HL-60/S4 (cell line): ENCODE results near the gene STK26.
"Not testable (repeated sequence)": the region's sequence is repeated elsewhere in the genome, so short reads cannot be mapped to it uniquely, and the experiment has no call there.

Source experiments
- in situ Hi-C: fragments of 300-500 bp; cut with MboI; formaldehyde crosslinking; loops from 2 replicates; pipeline ENCODE4 v1.14.3; 2022; ENCODE audit warnings: low sequenced_read_pairs

STK26 gene

GRCh38 chrX:132034648-132035047 lies 11.5 kb downstream of the STK26 start:
- in situ Hi-C loops, result no loop called here

- in situ Hi-C loops, result no loop called here
These were observed 14.4 kb downstream of the STK26 start for GRCh38 chrX:132037479-132037993.

GRCh38 chrX:132040066-132040465 lies 17.0 kb downstream of the STK26 start:
- in situ Hi-C loops, result no loop called here

GRCh38 chrX:132041015-132041414 lies 17.9 kb downstream of the STK26 start:
- in situ Hi-C loops, result no loop called here

- in situ Hi-C loops, result no loop called here
These were observed 20.9 kb downstream of the STK26 start for GRCh38 chrX:132043977-132044376.

GRCh38 chrX:132044953-132045352 lies 21.9 kb downstream of the STK26 start:
- in situ Hi-C loops, result no loop called here

- in situ Hi-C loops, result no loop called here
These were observed 22.4 kb downstream of the STK26 start for GRCh38 chrX:132045456-132045855.

GRCh38 chrX:132046533-132046932 lies 23.4 kb downstream of the STK26 start:
- in situ Hi-C loops, result no loop called here

GRCh38 chrX:132051778-132052177 lies 28.7 kb downstream of the STK26 start:
- in situ Hi-C loops, result not testable (repeated sequence)

- in situ Hi-C loops, result no loop called here
These were observed 34.9 kb downstream of the STK26 start for GRCh38 chrX:132058050-132058449.

- in situ Hi-C loops, result no loop called here
These were observed 35.9 kb downstream of the STK26 start for GRCh38 chrX:132058975-132059374.

GRCh38 chrX:132059973-132060540 lies 37.0 kb downstream of the STK26 start:
- in situ Hi-C loops, result no loop called here

- in situ Hi-C loops, result no loop called here
These were observed 40.2 kb downstream of the STK26 start for GRCh38 chrX:132063334-132063733.

- in situ Hi-C loops, result no loop called here
These were observed 40.8 kb downstream of the STK26 start for GRCh38 chrX:132063862-132064261.

- in situ Hi-C loops, result no loop called here
These were observed 45.3 kb downstream of the STK26 start for GRCh38 chrX:132068405-132068804.

GRCh38 chrX:132071254-132071653 lies 48.2 kb downstream of the STK26 start:
- in situ Hi-C loops, result no loop called here

- in situ Hi-C loops, result loop anchor here (25.0 kb wide), 1 partner anchor 135 kb away; the partner anchor contains the start of gene RAP2C
These were observed 54.3 kb downstream of the STK26 start for GRCh38 chrX:132077414-132077813.

GRCh38 chrX:132077912-132078311 lies 54.8 kb downstream of the STK26 start:
- in situ Hi-C loops, result loop anchor here (25.0 kb wide), 1 partner anchor 134 kb away; the partner anchor contains the start of gene RAP2C

- in situ Hi-C loops, result loop anchor here (25.0 kb wide), 1 partner anchor 127 kb away; the partner anchor contains the start of gene RAP2C
These were observed 62.7 kb downstream of the STK26 start for GRCh38 chrX:132085786-132086185.

- in situ Hi-C loops, result loop anchor here (25.0 kb wide), 1 partner anchor 126 kb away; the partner anchor contains the start of gene RAP2C
These were observed 63.6 kb downstream of the STK26 start for GRCh38 chrX:132086672-132087071.

- in situ Hi-C loops, result loop anchor here (25.0 kb wide), 1 partner anchor 123 kb away; the partner anchor contains the start of gene RAP2C
These were observed 65.8 kb downstream of the STK26 start for GRCh38 chrX:132088864-132089263.

GRCh38 chrX:132090403-132091159 lies 67.5 kb downstream of the STK26 start:
- in situ Hi-C loops, result loop anchor here (25.0 kb wide), 1 partner anchor 122 kb away; the partner anchor contains the start of gene RAP2C
